ENCODE data around the gene TTC14.

The TTC14 gene

GRCh38 chr3:180640987-180641386 lies 39.0 kb downstream of the TTC14 start:
- DNase-seq: no peak

DNA sequence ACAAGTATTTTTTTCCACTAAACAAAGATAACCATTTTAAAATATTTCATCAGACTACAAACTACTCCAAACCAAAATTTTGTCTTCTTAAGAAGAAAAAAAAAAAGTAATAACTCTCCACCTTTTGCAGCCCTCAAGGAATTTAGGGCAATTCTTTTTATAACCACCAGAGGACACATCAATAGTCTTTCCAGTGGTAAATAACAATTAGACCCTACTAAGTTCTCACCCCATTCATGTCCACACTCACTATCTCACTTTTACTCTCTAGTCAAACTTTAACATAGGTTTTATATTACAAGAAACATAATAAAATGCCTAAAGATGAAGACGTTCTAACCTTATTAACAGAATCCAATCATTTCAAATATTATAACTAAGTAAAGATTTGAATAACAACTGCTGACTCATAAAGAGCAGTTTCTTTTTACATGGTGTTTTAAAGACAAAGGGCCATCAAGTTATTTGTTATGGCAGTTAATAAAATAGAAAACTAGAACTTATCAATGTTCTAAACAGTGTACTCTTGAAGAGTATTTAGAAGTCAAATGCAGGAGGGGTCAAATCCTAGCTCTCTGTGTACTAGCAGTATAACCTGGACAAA lies 44.3 kb downstream of the TTC14 start:
- no peak for DNase-seq

DNA sequence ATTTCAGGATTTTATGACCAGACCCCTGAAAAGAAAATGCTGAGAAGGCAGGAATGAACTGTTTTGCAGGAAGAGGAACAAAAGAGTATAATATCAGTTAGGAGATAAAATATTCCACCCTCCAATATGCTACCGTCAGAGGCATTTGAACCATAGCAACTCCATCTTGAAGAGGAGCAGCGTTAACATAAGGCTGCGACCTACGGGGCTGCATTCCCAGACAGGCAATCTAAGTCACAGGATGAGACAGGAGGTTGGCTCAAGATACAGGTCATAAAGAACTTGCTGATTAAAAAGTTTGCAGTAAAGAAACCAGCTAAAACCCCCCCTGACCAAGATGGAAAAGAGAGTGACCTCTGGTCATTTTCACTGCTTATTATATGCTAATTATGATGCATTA lies 54.4 kb downstream of the TTC14 start:
- DNase-seq: no peak

- no peak for DNase-seq
Measured at GRCh38 chr3:180657094-180657493, 55.1 kb downstream of the TTC14 start.
